Esophagus squamous epithelium (tissue), 5 donors: ENCODE measurements around the gene CHCHD10. TPM values are rescaled to one million over a fixed set of nuclear protein-coding genes. Genes with fewer than 3 reads are reported as not detected.

ENCODE experiments used
- DNase-seq: peaks from one replicate; lab custom pipeline; 2025; lab: John Stamatoyannopoulos, UW
- H3K27ac ChIP-seq, 4 donors: fragments of 200-600 bp; sonication (generic); one replicate each; pipeline ENCODE4 v1.5.1; 2016 to 2019; ENCODE audit warnings: mild to moderate bottlenecking in 1 of 4
- H3K27me3 ChIP-seq, 4 donors: fragments of 200-600 bp; sonication (generic); 1 replicate in 3 of 4; 2 replicates in 1 of 4; pipeline versions ENCODE4 v1.5.1 to v1.6.0; 2017 to 2021; ENCODE audit warnings: antibody characterized with exemption in 1 of 4
- H3K36me3 ChIP-seq, 3 donors: fragments of 200-600 bp; sonication (generic); one replicate each; pipeline ENCODE4 v1.5.1; 2016 to 2019
- H3K4me1 ChIP-seq, 3 donors: fragments of 200-600 bp; sonication (generic); one replicate each; pipeline ENCODE4 v1.5.1; 2017 to 2019
- H3K4me3 ChIP-seq, 4 donors: fragments of 200-600 bp; sonication (generic); 1 replicate in 3 of 4; 2 replicates in 1 of 4; pipeline ENCODE4 v1.5.1; 2016 to 2019; ENCODE audit warnings: mild to moderate bottlenecking in 2 of 4, moderate library complexity in 1 of 4
- H3K9me3 ChIP-seq, 3 donors: fragments of 200-600 bp; sonication (generic); one replicate each; pipeline ENCODE4 v1.5.1; 2016 to 2019
- POLR2A ChIP-seq, 4 donors: fragments of 450-650 bp; IDR thresholded peaks; one replicate each; pipeline ENCODE4 v1.6.1; 2017; ENCODE audit warnings: antibody characterized with exemption in 4 of 4, mild to moderate bottlenecking in 4 of 4, moderate library complexity in 3 of 4
- WGBS, 2 donors: methylation state at CpG; one replicate each; pipeline ENCODE4 v1.1.5; 2018; 5-methylcytosine and 5-hydroxymethylcytosine counted together
- intact Hi-C: fragments of 100-400 bp; cut with DNase I; formaldehyde crosslinking; loops from one replicate; pipeline ENCODE4 v1.15.0; 2022
- total RNA-seq, 4 donors: library from RNA; depleted of rRNA; stranded (reverse); fragments of >200 nt; gene quantifications; one replicate each; pipeline ENCODE4 v1.1.0, GENCODE V29; 2016
- TF ChIP-seq, protein P1 (sequence below), 6 experiments: fragments of 450-650 bp in 4 of 6; fragments of 200-600 bp in 2 of 6; sonication (generic) in 2 of 6; IDR thresholded peaks; one replicate each; pipeline ENCODE4 v1.5.1; 2016 to 2019; ENCODE audit warnings: antibody characterized with exemption in 6 of 6, mild to moderate bottlenecking in 4 of 6, moderate library complexity in 4 of 6
- donor health status: DM: yes; HTN: yes; CAD: no.

CHCHD10 gene
- total RNA-seq, 4 donors from 2014 or later = 7.7 to 13.9 (median 10.4) TPM

DNA sequence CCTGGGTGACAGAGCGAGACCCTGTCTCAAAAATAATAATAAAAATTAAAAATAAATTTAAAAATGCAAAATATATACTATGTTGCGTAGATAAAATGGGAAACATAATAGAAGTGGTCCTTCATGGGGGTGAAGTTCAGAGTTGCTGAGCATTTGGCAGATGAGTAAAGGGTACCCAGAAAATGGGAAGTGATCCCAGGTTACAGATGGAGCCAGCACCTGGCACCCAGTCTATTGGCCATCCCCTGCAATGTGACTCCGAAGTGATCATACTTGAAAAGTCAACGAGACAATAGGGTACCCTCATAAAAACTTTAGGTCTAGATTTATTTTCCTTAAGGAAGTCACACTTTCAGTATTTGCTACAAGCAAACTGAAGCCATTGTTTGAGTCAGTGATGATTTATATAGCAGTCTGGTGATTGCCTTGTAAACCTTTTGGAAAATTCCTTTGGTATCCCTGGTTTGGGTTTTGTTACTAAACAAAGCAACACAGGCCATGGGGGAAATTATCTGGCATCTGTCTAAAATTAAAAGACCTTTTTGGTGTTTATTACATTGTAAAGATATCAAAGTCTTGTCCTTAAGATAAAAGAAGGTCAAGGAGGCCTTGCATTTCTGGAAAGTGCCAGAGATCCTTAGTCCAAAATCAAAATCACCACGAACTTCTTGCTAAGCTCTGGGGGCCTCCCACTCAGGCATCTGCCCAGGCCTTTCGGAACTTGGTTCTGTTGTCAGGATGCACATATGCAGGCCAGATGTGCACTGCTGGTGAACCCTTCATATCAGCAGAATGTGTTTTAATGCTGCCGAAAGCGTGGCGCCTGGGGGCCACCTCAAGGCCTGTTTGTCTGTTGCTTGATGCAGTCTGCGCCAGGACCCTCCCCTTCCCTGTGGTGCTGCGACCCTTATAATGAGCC lies 23.3 kb upstream of the CHCHD10 start:
- Histone ChIP-seq H3K27me3 (no peaks in the 10 kb centered on the region), H3K36me3 (peaks cover 10 to 58% (median 21%) of the 10 kb centered on the region in 3 donors), H3K9me3 (no peaks in the 10 kb centered on the region), H3K4me3 (no peak overlapping the region), H3K4me1 (peaks cover 9 to 62% (median 25%) of the 10 kb centered on the region in 3 donors), H3K27ac (peak overlapping the region in 2 of 4 donors; percentile 11 to 48)
- 51 to 68% methylated on average over 6 to 11 of the region's 11 CpGs for WGBS, 2 donors
- intact Hi-C loops = no loop called here
- TF ChIP-seq POLR2A (IDR thresholded peaks at IDR 0.05) = no peak
- TF ChIP-seq, protein P1, sequence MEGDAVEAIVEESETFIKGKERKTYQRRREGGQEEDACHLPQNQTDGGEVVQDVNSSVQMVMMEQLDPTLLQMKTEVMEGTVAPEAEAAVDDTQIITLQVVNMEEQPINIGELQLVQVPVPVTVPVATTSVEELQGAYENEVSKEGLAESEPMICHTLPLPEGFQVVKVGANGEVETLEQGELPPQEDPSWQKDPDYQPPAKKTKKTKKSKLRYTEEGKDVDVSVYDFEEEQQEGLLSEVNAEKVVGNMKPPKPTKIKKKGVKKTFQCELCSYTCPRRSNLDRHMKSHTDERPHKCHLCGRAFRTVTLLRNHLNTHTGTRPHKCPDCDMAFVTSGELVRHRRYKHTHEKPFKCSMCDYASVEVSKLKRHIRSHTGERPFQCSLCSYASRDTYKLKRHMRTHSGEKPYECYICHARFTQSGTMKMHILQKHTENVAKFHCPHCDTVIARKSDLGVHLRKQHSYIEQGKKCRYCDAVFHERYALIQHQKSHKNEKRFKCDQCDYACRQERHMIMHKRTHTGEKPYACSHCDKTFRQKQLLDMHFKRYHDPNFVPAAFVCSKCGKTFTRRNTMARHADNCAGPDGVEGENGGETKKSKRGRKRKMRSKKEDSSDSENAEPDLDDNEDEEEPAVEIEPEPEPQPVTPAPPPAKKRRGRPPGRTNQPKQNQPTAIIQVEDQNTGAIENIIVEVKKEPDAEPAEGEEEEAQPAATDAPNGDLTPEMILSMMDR (IDR thresholded peaks at IDR 0.05) = no peak
- no peak for DNase-seq

DNA sequence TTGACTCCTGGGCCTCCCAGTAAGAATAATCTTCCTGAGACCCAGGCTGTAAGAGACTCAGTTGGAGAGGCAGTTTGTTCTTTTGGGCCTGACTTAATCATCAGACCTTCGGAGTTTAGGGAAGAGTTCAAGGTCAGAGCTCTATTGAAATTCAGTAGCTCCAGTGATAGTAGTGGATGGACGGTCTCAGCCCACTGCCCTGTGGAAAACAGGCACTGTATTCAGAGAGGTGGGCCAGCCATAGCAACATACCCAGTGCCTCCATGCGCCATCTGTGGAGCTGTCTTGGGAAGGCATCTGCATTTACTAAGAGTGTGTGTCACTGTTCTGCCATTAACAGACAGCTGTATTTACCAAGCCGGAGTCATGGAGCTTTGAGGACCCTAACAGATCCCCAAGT lies 21.9 kb upstream of the CHCHD10 start:
- peaks cover 9 to 67% (median 25%) of the 10 kb centered on the region in 3 donors for H3K4me1 ChIP-seq
- DNase-seq = no peak
- H3K27ac ChIP-seq = no peak overlapping the region
- no peak overlapping the region for H3K4me3 ChIP-seq
- no peaks in the 10 kb centered on the region for H3K27me3 ChIP-seq
- H3K36me3 ChIP-seq = peaks cover 9 to 44% (median 10%) of the 10 kb centered on the region in 3 donors
- intact Hi-C loops = no loop called here
- TF ChIP-seq POLR2A (IDR thresholded peaks at IDR 0.05) = no peak
- TF ChIP-seq, protein P1 (IDR thresholded peaks at IDR 0.05) = no peak
- WGBS, 2 donors = 90% methylated on average over 3 of the region's 4 CpGs; no CpG with 5 or more reads in 1 of the 2 donors
- no peaks in the 10 kb centered on the region for H3K9me3 ChIP-seq

DNA sequence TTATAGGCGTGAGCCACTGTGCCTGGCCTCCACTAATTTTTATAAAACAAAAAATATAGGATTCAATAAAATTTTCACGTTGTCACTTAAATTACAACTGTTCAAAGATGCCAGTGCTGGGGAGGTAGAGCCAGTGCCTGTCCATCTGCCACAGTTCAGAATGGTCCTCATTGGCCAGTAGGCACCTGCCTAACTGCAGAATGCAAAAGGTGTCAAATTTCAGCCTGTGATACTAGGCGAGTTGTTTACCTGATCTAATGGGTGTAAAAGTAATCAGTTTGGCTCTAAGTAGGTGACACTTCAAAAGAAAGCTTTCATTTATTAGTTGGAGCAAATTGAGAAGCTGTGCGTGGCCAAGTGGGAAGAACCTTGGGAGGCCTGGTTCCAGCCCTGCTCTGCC lies 21.3 kb upstream of the CHCHD10 start:
- Histone ChIP-seq H3K4me3 (no peak overlapping the region), H3K27ac (no peak overlapping the region)

DNA sequence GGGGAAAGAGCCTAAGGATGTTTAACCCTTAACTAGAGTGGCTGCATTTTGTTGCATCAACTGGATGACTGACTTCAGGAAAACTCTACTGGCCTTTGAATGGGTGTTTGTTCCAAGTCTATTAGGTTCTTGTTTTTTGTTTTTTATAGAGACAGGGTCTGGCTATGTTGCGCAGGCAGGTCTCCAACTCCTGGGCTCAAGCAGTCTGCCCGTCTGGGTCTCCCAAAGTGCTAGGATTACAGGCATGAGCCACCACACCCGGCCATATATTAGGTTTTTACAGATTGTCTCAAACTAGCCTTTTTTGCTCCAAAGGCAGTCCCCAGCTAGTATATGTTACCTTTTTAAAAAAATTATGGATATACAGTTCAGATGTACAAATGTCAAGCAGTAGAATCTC lies 20.1 kb upstream of the CHCHD10 start:
- no peaks in the 10 kb centered on the region for H3K27me3 ChIP-seq
- peaks cover 9 to 67% (median 25%) of the 10 kb centered on the region in 3 donors for H3K4me1 ChIP-seq
- no peaks in the 10 kb centered on the region for H3K9me3 ChIP-seq
- peaks cover 0 to 26% (median 2%) of the 10 kb centered on the region in 3 donors for H3K36me3 ChIP-seq
- 38 to 51% methylated on average over 3 of the region's 3 CpGs for WGBS, 2 donors
- peak overlapping the region; percentile 98 to 100 (median 98) for H3K27ac ChIP-seq
- TF ChIP-seq POLR2A (IDR thresholded peaks at IDR 0.05) = no peak
- TF ChIP-seq, protein P1 (IDR thresholded peaks at IDR 0.05) = no peak
- H3K4me3 ChIP-seq = peak overlapping the region; percentile 75 to 96 (median 84)
- intact Hi-C loops = no loop called here
- DNase-seq = no peak

More for the DNA sequence above, 21.3 kb upstream of the CHCHD10 start:
- DNase-seq = no peak
- intact Hi-C loops = no loop called here
- peaks cover 9 to 67% (median 25%) of the 10 kb centered on the region in 3 donors for H3K4me1 ChIP-seq
- WGBS, 2 donors = 56 to 74% methylated on average over 4 of the region's 4 CpGs
- TF ChIP-seq, protein P1 (IDR thresholded peaks at IDR 0.05) = no peak
- TF ChIP-seq POLR2A (IDR thresholded peaks at IDR 0.05) = no peak
- peaks cover 7 to 38% (median 9%) of the 10 kb centered on the region in 3 donors for H3K36me3 ChIP-seq
- no peaks in the 10 kb centered on the region for H3K9me3 ChIP-seq
- H3K27me3 ChIP-seq = no peaks in the 10 kb centered on the region

DNA sequence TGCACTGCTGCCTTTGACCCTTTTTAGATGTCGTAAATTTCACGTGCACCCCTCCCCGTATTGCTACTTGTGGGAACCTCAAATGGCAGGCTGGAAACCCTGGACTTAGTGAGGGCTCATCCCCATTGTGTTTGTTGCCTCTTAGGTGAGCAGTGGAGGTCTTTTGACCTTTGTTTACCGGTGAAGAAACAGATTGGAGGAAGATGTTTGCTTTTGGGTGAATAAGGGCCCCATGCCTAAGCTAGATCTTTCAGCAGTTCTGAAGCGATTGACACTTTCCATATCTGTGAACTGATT lies 19.8 kb upstream of the CHCHD10 start:
- H3K9me3 ChIP-seq = no peaks in the 10 kb centered on the region
- peak overlapping the region; percentile 75 to 96 (median 84) for H3K4me3 ChIP-seq
- peaks cover 9 to 67% (median 25%) of the 10 kb centered on the region in 3 donors for H3K4me1 ChIP-seq
- H3K27me3 ChIP-seq = no peaks in the 10 kb centered on the region
- WGBS, 2 donors = 0 to 8% methylated on average over 1 to 2 of the region's 5 CpGs
- DNase-seq = no peak
- H3K36me3 ChIP-seq = peaks cover 0 to 23% (median 0%) of the 10 kb centered on the region in 3 donors
- intact Hi-C loops = no loop called here
- peak overlapping the region; percentile 98 to 100 (median 98) for H3K27ac ChIP-seq
- TF ChIP-seq POLR2A (IDR thresholded peaks at IDR 0.05) = no peak
- TF ChIP-seq, protein P1 (IDR thresholded peaks at IDR 0.05) = no peak
